H1 (cell line): ENCODE measurements around the gene RAP1B.

ENCODE experiments used
- ATF3 ChIP-seq: IDR thresholded peaks from 2 replicates; pipeline ENCODE4 v1.6.1; 2011; ENCODE audit warnings: low read depth, mild to moderate bottlenecking, low read length; ENCODE audit not compliant: insufficient read depth
- CHD2 ChIP-seq: IDR thresholded peaks from 2 replicates; pipeline ENCODE4 v1.6.1; 2012; ENCODE audit warnings: low read length, improper control_type of control experiment
- CTCF ChIP-seq, 3 experiments: IDR thresholded peaks; 1 replicate in 2 of 3; 2 replicates in 1 of 3; pipeline versions ENCODE4 v1.5.1 to v1.6.1; 2011; ENCODE audit warnings: low read length in 3 of 3, mild to moderate bottlenecking in 3 of 3, inconsistent platforms in 2 of 3, low read depth in 1 of 3, moderate library complexity in 1 of 3; ENCODE audit not compliant: insufficient read depth in 1 of 3; ENCODE audit errors: control extremely low read depth in 1 of 3
- EP300 ChIP-seq, 2 experiments: IDR thresholded peaks; 1 replicate in 1 of 2; 2 replicates in 1 of 2; pipeline ENCODE4 v1.6.1; 2011 to 2012; ENCODE audit warnings: low read depth in 2 of 2, low read length in 2 of 2, mild to moderate bottlenecking in 2 of 2, borderline replicate concordance in 1 of 2, inconsistent platforms in 1 of 2, moderate library complexity in 1 of 2
- EZH2 ChIP-seq: fragments of 200-600 bp; sonication (generic); IDR thresholded peaks from 2 replicates; pipeline ENCODE4 v1.7.1; 2012; ENCODE audit warnings: low read depth, mild to moderate bottlenecking, moderate library complexity, low read length, inconsistent platforms; ENCODE audit not compliant: severe bottlenecking
- MAX ChIP-seq: IDR thresholded peaks from 2 replicates; pipeline ENCODE4 v1.6.1; 2012; ENCODE audit warnings: inconsistent platforms
- POLR2A ChIP-seq, 2 experiments: IDR thresholded peaks; 1 replicate in 1 of 2; 2 replicates in 1 of 2; pipeline ENCODE4 v1.6.1; 2011; ENCODE audit warnings: low read depth in 2 of 2, low read length in 2 of 2, mild to moderate bottlenecking in 2 of 2; ENCODE audit errors: control extremely low read depth in 1 of 2
- POLR2AphosphoS5 ChIP-seq: IDR thresholded peaks from 2 replicates; pipeline ENCODE4 v1.6.1; 2011; ENCODE audit warnings: low read depth, low read length
- RNF2 ChIP-seq: fragments of 200-900, 300-1000 bp; sonication (generic); IDR thresholded peaks from 2 replicates; pipeline ENCODE4 v1.7.1; 2016; ENCODE audit warnings: borderline replicate concordance, low read depth, mild to moderate bottlenecking, antibody characterized with exemption, low read length; ENCODE audit not compliant: poor library complexity, severe bottlenecking; ENCODE audit errors: missing control alignments
- SP4 ChIP-seq: IDR thresholded peaks from 2 replicates; pipeline ENCODE4 v1.6.1; 2012; ENCODE audit warnings: low read length, inconsistent platforms
- SUZ12 ChIP-seq: fragments of 200-600 bp; sonication (generic); IDR thresholded peaks from 2 replicates; pipeline ENCODE4 v1.6.1; 2012; ENCODE audit warnings: mild to moderate bottlenecking, inconsistent platforms, low read length, moderate library complexity, mixed read lengths
- TCF12 ChIP-seq: IDR thresholded peaks from 2 replicates; pipeline ENCODE4 v1.6.1; 2011; ENCODE audit warnings: low read depth, mild to moderate bottlenecking, low read length

GRCh38 chr12:68568922-68569569, 41.7 kb upstream of the RAP1B start:
- TF ChIP-seq CHD2 (no peak), RNF2 (no peak), POLR2A (IDR thresholded peaks at IDR 0.05; ENCODE audit: control extremely low read depth in 1 of 2, low read depth in 2 of 2, low read length in 2 of 2) (no peak), MAX (no peak), CTCF (IDR thresholded peaks at IDR 0.05; ENCODE audit: control extremely low read depth in 1 of 3, insufficient read depth in 1 of 3, low read depth in 1 of 3, low read length in 3 of 3) (no peak), TCF12 (no peak), ATF3 (no peak), SUZ12 (no peak), SP4 (no peak), EZH2 (no peak), POLR2AphosphoS5 (no peak), EP300 (IDR thresholded peaks at IDR 0.05; ENCODE audit: borderline replicate concordance in 1 of 2, low read depth in 2 of 2, low read length in 2 of 2) (no peak)
